Sigmoid colon (tissue), 4 donors: ENCODE results near the gene RAET1L.

Experiments used
- EP300 ChIP-seq, 4 donors: sonication (generic); formaldehyde crosslinking; IDR thresholded peaks; one replicate each; pipeline ENCODE4 v1.6.1; 2017; ENCODE audit warnings: antibody characterized with exemption in 4 of 4
- POLR2A ChIP-seq, 2 donors: fragments of 450-650 bp; IDR thresholded peaks; one replicate each; pipeline ENCODE4 v1.6.1; 2016; ENCODE audit warnings: antibody characterized with exemption in 2 of 2, mild to moderate bottlenecking in 2 of 2, moderate library complexity in 2 of 2
- POLR2AphosphoS5 ChIP-seq, 4 donors: sonication (generic); formaldehyde crosslinking; IDR thresholded peaks; one replicate each; pipeline ENCODE4 v1.6.1; 2017; ENCODE audit warnings: antibody characterized with exemption in 4 of 4
- TF ChIP-seq, protein P1 (sequence below), 4 experiments: fragments of 450-650 bp in 3 of 4; fragments of 200-600 bp in 1 of 4; IDR thresholded peaks; one replicate each; pipeline ENCODE4 v1.5.1; 2016 to 2019; ENCODE audit warnings: antibody characterized with exemption in 4 of 4, mild to moderate bottlenecking in 3 of 4, moderate library complexity in 2 of 4

GRCh38 chr6:150075034-150075421 is 49.7 kb upstream of the RAET1L start:
- TF ChIP-seq, protein P1, sequence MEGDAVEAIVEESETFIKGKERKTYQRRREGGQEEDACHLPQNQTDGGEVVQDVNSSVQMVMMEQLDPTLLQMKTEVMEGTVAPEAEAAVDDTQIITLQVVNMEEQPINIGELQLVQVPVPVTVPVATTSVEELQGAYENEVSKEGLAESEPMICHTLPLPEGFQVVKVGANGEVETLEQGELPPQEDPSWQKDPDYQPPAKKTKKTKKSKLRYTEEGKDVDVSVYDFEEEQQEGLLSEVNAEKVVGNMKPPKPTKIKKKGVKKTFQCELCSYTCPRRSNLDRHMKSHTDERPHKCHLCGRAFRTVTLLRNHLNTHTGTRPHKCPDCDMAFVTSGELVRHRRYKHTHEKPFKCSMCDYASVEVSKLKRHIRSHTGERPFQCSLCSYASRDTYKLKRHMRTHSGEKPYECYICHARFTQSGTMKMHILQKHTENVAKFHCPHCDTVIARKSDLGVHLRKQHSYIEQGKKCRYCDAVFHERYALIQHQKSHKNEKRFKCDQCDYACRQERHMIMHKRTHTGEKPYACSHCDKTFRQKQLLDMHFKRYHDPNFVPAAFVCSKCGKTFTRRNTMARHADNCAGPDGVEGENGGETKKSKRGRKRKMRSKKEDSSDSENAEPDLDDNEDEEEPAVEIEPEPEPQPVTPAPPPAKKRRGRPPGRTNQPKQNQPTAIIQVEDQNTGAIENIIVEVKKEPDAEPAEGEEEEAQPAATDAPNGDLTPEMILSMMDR (IDR thresholded peaks at IDR 0.05): no peak
- TF ChIP-seq EP300 (IDR thresholded peaks at IDR 0.05) (no peak), POLR2AphosphoS5 (IDR thresholded peaks at IDR 0.05) (no peak), POLR2A (IDR thresholded peaks at IDR 0.05) (no peak)
